MM.1S (cell line): ENCODE results near the gene ISG15.
"Not testable (repeated sequence)": the region's sequence is repeated elsewhere in the genome, so short reads cannot be mapped to it uniquely, and the experiment has no call there.

Source experiments
- DNase-seq: peaks from one replicate; pipeline ENCODE4 v3.0.0-alpha.2; 2015
- H2AFZ ChIP-seq: fragments of 300-600 bp; sonication (generic); 2 replicates; pipeline ENCODE4 v1.6.0; 2016; ENCODE audit warnings: antibody characterized with exemption, low read length
- H3F3A ChIP-seq: fragments of 300-600 bp; sonication (generic); 2 replicates; pipeline ENCODE4 v1.6.1; 2016; ENCODE audit warnings: mild to moderate bottlenecking, antibody characterized with exemption, low read length, moderate library complexity, mixed read lengths; ENCODE audit not compliant: insufficient read depth
- H3K27ac ChIP-seq: fragments of 300-600 bp; sonication (generic); 2 replicates; pipeline ENCODE4 v1.5.1; 2016; ENCODE audit warnings: mild to moderate bottlenecking, low read length
- H3K27me3 ChIP-seq: fragments of 300-600 bp; sonication (generic); replicated peaks from 2 replicates; pipeline ENCODE4 v1.6.0; 2016; ENCODE audit warnings: low read length; ENCODE audit not compliant: insufficient read depth
- H3K36me3 ChIP-seq: fragments of 300-600 bp; sonication (generic); replicated peaks from 2 replicates; pipeline ENCODE4 v1.6.1; 2016; ENCODE audit warnings: mild to moderate bottlenecking, low read length, mixed read lengths; ENCODE audit not compliant: insufficient read depth
- H3K4me1 ChIP-seq: fragments of 300-600 bp; sonication (generic); 2 replicates; pipeline ENCODE4 v1.6.1; 2016; ENCODE audit warnings: low read length, mixed read lengths
- H3K4me2 ChIP-seq: fragments of 300-600 bp; sonication (generic); 2 replicates; pipeline ENCODE4 v1.6.0; 2016; ENCODE audit warnings: low read depth, low read length
- H3K4me3 ChIP-seq: fragments of 300-600 bp; sonication (generic); 2 replicates; pipeline ENCODE4 v1.5.1; 2016; ENCODE audit warnings: low read length, mixed read lengths
- H3K79me2 ChIP-seq: fragments of 300-600 bp; sonication (generic); 2 replicates; pipeline ENCODE4 v1.6.1; 2016; ENCODE audit warnings: mixed run types, low read length, mixed read lengths
- H3K9ac ChIP-seq: fragments of 300-600 bp; sonication (generic); 2 replicates; pipeline ENCODE4 v1.6.1; 2016; ENCODE audit warnings: low read length, mixed read lengths
- H3K9me2 ChIP-seq: fragments of 300-600 bp; sonication (generic); replicated peaks from 2 replicates; pipeline ENCODE4 v1.6.1; 2016; ENCODE audit warnings: mild to moderate bottlenecking, low read length, mixed read lengths; ENCODE audit not compliant: insufficient read depth
- H3K9me3 ChIP-seq: fragments of 300-600 bp; sonication (generic); replicated peaks from 2 replicates; pipeline ENCODE4 v1.6.1; 2016; ENCODE audit warnings: mild to moderate bottlenecking, low read length, mixed read lengths; ENCODE audit not compliant: insufficient read depth
- H4K20me1 ChIP-seq: fragments of 300-600 bp; sonication (generic); 2 replicates; pipeline ENCODE4 v1.6.1; 2016; ENCODE audit warnings: mild to moderate bottlenecking, low read length, moderate library complexity, mixed read lengths; ENCODE audit not compliant: insufficient read depth
- CTCF ChIP-seq: fragments of 300-600 bp; sonication (generic); IDR thresholded peaks from 2 replicates; pipeline ENCODE4 v1.5.1; 2016; ENCODE audit warnings: antibody characterized with exemption, low read length, mixed read lengths
- EZH2 ChIP-seq: fragments of 300-600 bp; sonication (generic); optimal IDR thresholded peaks from 2 replicates; pipeline ENCODE3; 2017; ENCODE audit warnings: low read depth, mild to moderate bottlenecking, antibody characterized with exemption, low read length, mixed read lengths
- EZH2phosphoT487 ChIP-seq: fragments of 300-600 bp; sonication (generic); IDR thresholded peaks from 2 replicates; pipeline ENCODE4 v1.6.1; 2018; ENCODE audit warnings: antibody characterized with exemption, low read length

Gene ISG15

GRCh38 chr1:1025730-1026129 lies 12.4 kb downstream of the ISG15 start:
- no peak overlapping the region for H3K4me3 ChIP-seq
- no peaks in the 10 kb centered on the region for H3K36me3 ChIP-seq
- no peaks in the 10 kb centered on the region for H3K79me2 ChIP-seq
- TF ChIP-seq EZH2 (no peak), CTCF (no peak), EZH2phosphoT487 (no peak)
- H2AFZ ChIP-seq, result no peak overlapping the region
- no peak overlapping the region for H3K9ac ChIP-seq
- H3K9me3 ChIP-seq, result no peaks in the 10 kb centered on the region
- H3K4me2 ChIP-seq, result no peak overlapping the region
- no peak overlapping the region for H3K27ac ChIP-seq
- no peaks in the 10 kb centered on the region for H3K9me2 ChIP-seq
- no peaks in the 10 kb centered on the region for H4K20me1 ChIP-seq
- DNase-seq, result no peak
- H3F3A ChIP-seq, result no peaks in the 10 kb centered on the region
- no peaks in the 10 kb centered on the region for H3K4me1 ChIP-seq
- peaks cover 72% of the 10 kb centered on the region for H3K27me3 ChIP-seq

- Histone ChIP-seq H4K20me1 (no peaks in the 10 kb centered on the region), H3K4me2 (no peak overlapping the region), H3K9ac (no peak overlapping the region), H2AFZ (no peak overlapping the region), H3K79me2 (no peaks in the 10 kb centered on the region), H3K27me3 (peaks cover 71% of the 10 kb centered on the region), H3K9me2 (no peaks in the 10 kb centered on the region), H3K9me3 (no peaks in the 10 kb centered on the region), H3F3A (no peaks in the 10 kb centered on the region), H3K4me3 (no peak overlapping the region), H3K27ac (no peak overlapping the region), H3K4me1 (no peaks in the 10 kb centered on the region), H3K36me3 (no peaks in the 10 kb centered on the region)
- TF ChIP-seq EZH2phosphoT487 (no peak), CTCF (no peak), EZH2 (no peak)
- no peak for DNase-seq
Measured at GRCh38 chr1:1026599-1027413, 13.5 kb downstream of the ISG15 start.

- Histone ChIP-seq H3K27ac (no peak overlapping the region), H3K9ac (no peak overlapping the region), H3K4me3 (no peak overlapping the region), H3K79me2 (no peaks in the 10 kb centered on the region), H3K36me3 (no peaks in the 10 kb centered on the region), H3K4me2 (no peak overlapping the region), H4K20me1 (no peaks in the 10 kb centered on the region), H3F3A (no peaks in the 10 kb centered on the region), H2AFZ (no peak overlapping the region), H3K4me1 (no peaks in the 10 kb centered on the region), H3K9me2 (no peaks in the 10 kb centered on the region), H3K27me3 (peaks cover 71% of the 10 kb centered on the region), H3K9me3 (no peaks in the 10 kb centered on the region)
- no peak for DNase-seq
- TF ChIP-seq EZH2 (no peak), EZH2phosphoT487 (no peak), CTCF (no peak)
Measured at GRCh38 chr1:1027791-1028190, 14.5 kb downstream of the ISG15 start.

GRCh38 chr1:1030867-1031658 lies 17.8 kb downstream of the ISG15 start:
- H3K79me2 ChIP-seq, H4K20me1 ChIP-seq, DNase-seq, H3K9me3 ChIP-seq, H3F3A ChIP-seq, H3K9me2 ChIP-seq, H3K36me3 ChIP-seq, H3K4me1 ChIP-seq, H2AFZ ChIP-seq, H3K4me3 ChIP-seq, H3K9ac ChIP-seq, H3K27ac ChIP-seq, H3K4me2 ChIP-seq: not testable (repeated sequence)
- H3K27me3 ChIP-seq, result peaks cover 60% of the 10 kb centered on the region
